HepG2 (cell line): Measurements from ENCODE around the gene CMTM4. TPM values are rescaled to one million over a fixed set of nuclear protein-coding genes. Genes with fewer than 3 reads are reported as not detected.
A peak's percentile ranks its signal among the peaks of the same experiment; 100 is the strongest.

ENCODE experiments used
- AGO2 ChIP-seq: fragments of 200-400 bp; formaldehyde crosslinking; optimal IDR thresholded peaks from 2 replicates; pipeline ENCODE3; 2017; ENCODE audit warnings: mild to moderate bottlenecking, low read depth, low read length, moderate library complexity
- DNMT3B ChIP-seq: conservative IDR thresholded peaks from 2 replicates; pipeline ENCODE4 v1.6.1; 2016; ENCODE audit warnings: missing biosample characterization, control low read depth
- GLI4 ChIP-seq: sonication (generic); formaldehyde crosslinking; IDR thresholded peaks from 2 replicates; pipeline ENCODE4 v1.5.1; 2020; ENCODE audit warnings: missing genetic modification reagents, mild to moderate bottlenecking, moderate library complexity, borderline replicate concordance
- HES4 ChIP-seq: sonication (generic); formaldehyde crosslinking; IDR thresholded peaks from 2 replicates; pipeline ENCODE4 v1.9.0; 2021; ENCODE audit warnings: mild to moderate bottlenecking, missing genetic modification reagents, borderline replicate concordance
- MTA1 ChIP-seq: sonication (generic); formaldehyde crosslinking; IDR thresholded peaks from 2 replicates; pipeline ENCODE4 v1.4.0; 2020; ENCODE audit warnings: missing genetic modification reagents, mild to moderate bottlenecking, borderline replicate concordance
- PHF21A ChIP-seq: sonication (generic); formaldehyde crosslinking; IDR thresholded peaks from 2 replicates; pipeline ENCODE4 v1.5.0; 2020; ENCODE audit warnings: mild to moderate bottlenecking, missing genetic modification reagents
- SIX1 ChIP-seq: sonication (generic); formaldehyde crosslinking; IDR thresholded peaks from 2 replicates; pipeline ENCODE4 v1.4.0; 2020; ENCODE audit warnings: missing genetic modification reagents, borderline replicate concordance
- ZNF337 ChIP-seq: sonication (generic); formaldehyde crosslinking; IDR thresholded peaks from 2 replicates; pipeline ENCODE4 v1.5.1; 2020; ENCODE audit warnings: missing genetic modification reagents, low read depth, mild to moderate bottlenecking, borderline replicate concordance
- ZNF510 ChIP-seq: sonication (generic); formaldehyde crosslinking; IDR thresholded peaks from 2 replicates; pipeline ENCODE4 v1.4.0; 2020; ENCODE audit warnings: low read depth, mild to moderate bottlenecking, missing genetic modification reagents
- ZNF629 ChIP-seq: sonication (generic); formaldehyde crosslinking; conservative IDR thresholded peaks from 2 replicates; pipeline ENCODE4 v1.5.0; 2020; ENCODE audit warnings: missing genetic modification reagents
- polyA plus RNA-seq, 8 experiments: library from polyadenylated mRNA; depleted of rRNA in 3 of 8; stranded (reverse) in 7 of 8; unstranded in 1 of 8; fragments of >200 nt; fragmentation: Illumina TruSeq in 4 of 8; extraction: Trizol in 4 of 8; gene quantifications; 2 replicates each; pipeline versions ENCODE4 v1.2.1 to v1.2.3, GENCODE V29; 2011 to 2016; ENCODE audit warnings: low read depth in 4 of 8, missing spikeins in 1 of 8, mixed read lengths in 1 of 8; ENCODE audit not compliant: insufficient read depth in 1 of 8
- total RNA-seq, 5 experiments: library from RNA; depleted of rRNA; stranded (reverse); fragments of >200 nt; fragmentation: Illumina TruSeq; extraction: Trizol; gene quantifications; 2 replicates each; pipeline ENCODE4 v1.2.3, GENCODE V29; 2016; ENCODE audit warnings: low read depth in 1 of 5
- TF ChIP-seq, protein P1 (sequence below): sonication (generic); formaldehyde crosslinking; IDR thresholded peaks from 2 replicates; pipeline ENCODE4 v1.8.0; 2022; ENCODE audit warnings: mild to moderate bottlenecking, missing genetic modification reagents, moderate library complexity
- TF ChIP-seq, protein P2 (sequence below): sonication (generic); formaldehyde crosslinking; IDR thresholded peaks from 2 replicates; pipeline ENCODE4 v1.4.0; 2020; ENCODE audit warnings: missing genetic modification reagents, borderline replicate concordance
- TF ChIP-seq, protein P3 (sequence below): sonication (generic); formaldehyde crosslinking; conservative IDR thresholded peaks from 2 replicates; pipeline ENCODE4 v1.4.0; 2020; ENCODE audit warnings: missing genetic modification reagents
- TF ChIP-seq, protein P4 (sequence below): IDR thresholded peaks from 2 replicates; pipeline ENCODE4 v1.6.1; 2016; ENCODE audit warnings: missing biosample characterization, missing genetic modification reagents, low read depth
- TF ChIP-seq, protein P5 (sequence below): sonication (generic); formaldehyde crosslinking; IDR thresholded peaks from 2 replicates; pipeline ENCODE4 v1.8.0; 2022; ENCODE audit warnings: mild to moderate bottlenecking, missing genetic modification reagents; ENCODE audit not compliant: insufficient replicate concordance

The CMTM4 gene
- total and polyA plus RNA-seq, 2 of the 13 experiments (the other 11 are each of a cell fraction or from before 2014, with no cell fraction given), result 32.0 to 36.3 TPM

DNA sequence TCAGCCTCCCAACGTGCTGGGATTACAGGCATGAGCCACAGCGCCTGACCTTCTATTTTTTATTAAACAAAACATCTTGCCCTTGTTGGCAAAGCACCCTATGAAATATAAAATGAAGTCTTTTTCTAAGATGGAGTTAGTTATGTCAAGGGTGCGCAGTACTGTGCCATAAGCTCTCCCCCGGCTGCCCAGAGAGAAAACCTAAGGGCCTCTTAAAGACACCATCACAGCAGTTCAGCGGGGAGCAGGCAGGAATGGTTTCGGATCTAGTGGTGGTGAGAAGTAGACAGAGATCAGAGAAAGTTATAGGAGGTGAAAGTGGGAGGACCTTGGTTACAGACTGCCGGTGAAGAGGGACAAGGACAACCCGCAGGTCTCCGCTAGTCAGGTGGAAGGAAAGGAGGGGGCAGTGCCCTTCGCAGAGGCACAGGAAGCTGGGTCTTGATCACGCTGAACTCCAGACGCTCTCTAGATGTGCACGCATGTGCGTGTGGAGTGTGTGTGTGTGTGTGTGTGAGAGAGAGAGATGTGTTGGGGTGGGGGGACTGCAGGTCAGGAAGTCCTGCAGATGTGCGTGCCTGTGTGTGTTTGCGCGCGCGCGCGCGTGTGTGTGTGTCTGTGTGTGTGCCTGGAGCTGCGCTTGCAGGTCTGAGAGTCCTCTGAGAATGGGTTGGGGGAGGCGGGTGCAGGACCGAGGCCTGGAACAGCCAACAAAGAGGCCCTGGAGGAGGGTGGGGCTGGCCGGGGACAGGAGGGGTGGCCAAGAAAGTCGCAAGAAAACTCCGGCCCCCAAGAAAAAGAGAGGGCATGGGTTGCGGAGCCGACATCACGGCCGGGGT, 92.8 kb downstream of the CMTM4 start (continued):
- TF ChIP-seq ZNF337 (CRISPR knock-in tag), result 0 out of 2 replicates have a peak, but pooled peaks have one; percentile 56
- TF ChIP-seq, protein P1, sequence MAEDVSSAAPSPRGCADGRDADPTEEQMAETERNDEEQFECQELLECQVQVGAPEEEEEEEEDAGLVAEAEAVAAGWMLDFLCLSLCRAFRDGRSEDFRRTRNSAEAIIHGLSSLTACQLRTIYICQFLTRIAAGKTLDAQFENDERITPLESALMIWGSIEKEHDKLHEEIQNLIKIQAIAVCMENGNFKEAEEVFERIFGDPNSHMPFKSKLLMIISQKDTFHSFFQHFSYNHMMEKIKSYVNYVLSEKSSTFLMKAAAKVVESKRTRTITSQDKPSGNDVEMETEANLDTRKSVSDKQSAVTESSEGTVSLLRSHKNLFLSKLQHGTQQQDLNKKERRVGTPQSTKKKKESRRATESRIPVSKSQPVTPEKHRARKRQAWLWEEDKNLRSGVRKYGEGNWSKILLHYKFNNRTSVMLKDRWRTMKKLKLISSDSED (CRISPR knock-in tag), result no peak
- peak; percentile 21; the same call in 1 of the 2 replicates for TF ChIP-seq ZNF629 (CRISPR knock-in tag)
- peak; percentile 39; the same call in 1 of the 2 replicates for TF ChIP-seq GLI4 (CRISPR knock-in tag)
- TF ChIP-seq, protein P2, sequence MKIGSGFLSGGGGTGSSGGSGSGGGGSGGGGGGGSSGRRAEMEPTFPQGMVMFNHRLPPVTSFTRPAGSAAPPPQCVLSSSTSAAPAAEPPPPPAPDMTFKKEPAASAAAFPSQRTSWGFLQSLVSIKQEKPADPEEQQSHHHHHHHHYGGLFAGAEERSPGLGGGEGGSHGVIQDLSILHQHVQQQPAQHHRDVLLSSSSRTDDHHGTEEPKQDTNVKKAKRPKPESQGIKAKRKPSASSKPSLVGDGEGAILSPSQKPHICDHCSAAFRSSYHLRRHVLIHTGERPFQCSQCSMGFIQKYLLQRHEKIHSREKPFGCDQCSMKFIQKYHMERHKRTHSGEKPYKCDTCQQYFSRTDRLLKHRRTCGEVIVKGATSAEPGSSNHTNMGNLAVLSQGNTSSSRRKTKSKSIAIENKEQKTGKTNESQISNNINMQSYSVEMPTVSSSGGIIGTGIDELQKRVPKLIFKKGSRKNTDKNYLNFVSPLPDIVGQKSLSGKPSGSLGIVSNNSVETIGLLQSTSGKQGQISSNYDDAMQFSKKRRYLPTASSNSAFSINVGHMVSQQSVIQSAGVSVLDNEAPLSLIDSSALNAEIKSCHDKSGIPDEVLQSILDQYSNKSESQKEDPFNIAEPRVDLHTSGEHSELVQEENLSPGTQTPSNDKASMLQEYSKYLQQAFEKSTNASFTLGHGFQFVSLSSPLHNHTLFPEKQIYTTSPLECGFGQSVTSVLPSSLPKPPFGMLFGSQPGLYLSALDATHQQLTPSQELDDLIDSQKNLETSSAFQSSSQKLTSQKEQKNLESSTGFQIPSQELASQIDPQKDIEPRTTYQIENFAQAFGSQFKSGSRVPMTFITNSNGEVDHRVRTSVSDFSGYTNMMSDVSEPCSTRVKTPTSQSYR (CRISPR knock-in tag), result 0 out of 2 replicates have a peak, but pooled peaks have one; percentile 43
- no peak for TF ChIP-seq DNMT3B (CRISPR knock-in tag)
- TF ChIP-seq HES4 (CRISPR knock-in tag), result 0 out of 2 replicates have a peak, but pooled peaks have one; percentile 21
- 0 out of 2 replicates have a peak, but pooled peaks have one; percentile 71 for TF ChIP-seq PHF21A (CRISPR knock-in tag)
- TF ChIP-seq SIX1, result no peak
- TF ChIP-seq AGO2, result peak; percentile 63
- TF ChIP-seq, protein P3, sequence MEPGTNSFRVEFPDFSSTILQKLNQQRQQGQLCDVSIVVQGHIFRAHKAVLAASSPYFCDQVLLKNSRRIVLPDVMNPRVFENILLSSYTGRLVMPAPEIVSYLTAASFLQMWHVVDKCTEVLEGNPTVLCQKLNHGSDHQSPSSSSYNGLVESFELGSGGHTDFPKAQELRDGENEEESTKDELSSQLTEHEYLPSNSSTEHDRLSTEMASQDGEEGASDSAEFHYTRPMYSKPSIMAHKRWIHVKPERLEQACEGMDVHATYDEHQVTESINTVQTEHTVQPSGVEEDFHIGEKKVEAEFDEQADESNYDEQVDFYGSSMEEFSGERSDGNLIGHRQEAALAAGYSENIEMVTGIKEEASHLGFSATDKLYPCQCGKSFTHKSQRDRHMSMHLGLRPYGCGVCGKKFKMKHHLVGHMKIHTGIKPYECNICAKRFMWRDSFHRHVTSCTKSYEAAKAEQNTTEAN (CRISPR knock-in tag), result peak; percentile 95
- TF ChIP-seq ZNF510 (CRISPR knock-in tag), result 0 out of 2 replicates have a peak, but pooled peaks have one; percentile 37
- TF ChIP-seq MTA1, result peak; percentile 78; the same call in 1 of the 2 replicates
- TF ChIP-seq, protein P4, sequence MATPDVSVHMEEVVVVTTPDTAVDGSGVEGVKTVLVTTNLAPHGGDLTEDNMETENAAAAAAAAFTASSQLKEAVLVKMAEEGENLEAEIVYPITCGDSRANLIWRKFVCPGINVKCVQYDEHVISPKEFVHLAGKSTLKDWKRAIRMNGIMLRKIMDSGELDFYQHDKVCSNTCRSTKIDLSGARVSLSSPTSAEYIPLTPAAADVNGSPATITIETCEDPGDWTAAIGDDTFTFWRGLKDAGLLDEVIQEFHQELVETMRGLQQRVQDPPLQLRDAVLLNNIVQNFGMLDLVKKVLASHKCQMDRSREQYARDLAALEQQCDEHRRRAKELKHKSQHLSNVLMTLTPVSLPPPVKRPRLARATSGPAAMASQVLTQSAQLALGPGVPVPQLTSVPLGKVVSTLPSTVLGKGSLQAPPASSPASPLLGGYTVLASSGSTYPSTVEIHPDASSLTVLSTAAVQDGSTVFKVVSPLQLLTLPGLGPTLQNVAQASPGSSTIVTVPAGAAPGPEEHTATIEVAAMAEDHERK (CRISPR knock-in tag), result no peak; the same call in 1 of the 2 replicates
- TF ChIP-seq, protein P5, sequence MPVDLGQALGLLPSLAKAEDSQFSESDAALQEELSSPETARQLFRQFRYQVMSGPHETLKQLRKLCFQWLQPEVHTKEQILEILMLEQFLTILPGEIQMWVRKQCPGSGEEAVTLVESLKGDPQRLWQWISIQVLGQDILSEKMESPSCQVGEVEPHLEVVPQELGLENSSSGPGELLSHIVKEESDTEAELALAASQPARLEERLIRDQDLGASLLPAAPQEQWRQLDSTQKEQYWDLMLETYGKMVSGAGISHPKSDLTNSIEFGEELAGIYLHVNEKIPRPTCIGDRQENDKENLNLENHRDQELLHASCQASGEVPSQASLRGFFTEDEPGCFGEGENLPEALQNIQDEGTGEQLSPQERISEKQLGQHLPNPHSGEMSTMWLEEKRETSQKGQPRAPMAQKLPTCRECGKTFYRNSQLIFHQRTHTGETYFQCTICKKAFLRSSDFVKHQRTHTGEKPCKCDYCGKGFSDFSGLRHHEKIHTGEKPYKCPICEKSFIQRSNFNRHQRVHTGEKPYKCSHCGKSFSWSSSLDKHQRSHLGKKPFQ, result peak; percentile 12
